IMR-90 (cell line): ENCODE results near the gene LRRC75B. TPM values are rescaled to one million over a fixed set of nuclear protein-coding genes. Genes with fewer than 3 reads are reported as not detected.
"Not testable (repeated sequence)": the region's sequence is repeated elsewhere in the genome, so short reads cannot be mapped to it uniquely, and the experiment has no call there.

ENCODE experiments used
- ATAC-seq: fragments of 200-7000 bp; cut with Tn5 transposase; 2 replicates; pipeline ENCODE4 v1.9.1; 2020; ENCODE audit warnings: low read depth, mild to moderate bottlenecking, moderate library complexity
- BruUV-seq: library from RNA; stranded (reverse); fragments of 400-500 nt; replicated peaks from 2 replicates; lab custom pipeline; 2021; lab: Mats Ljungman, UMichigan
- CTCF ChIA-PET: fragments of 300-600 bp; formaldehyde crosslinking; extraction: SDS; loops from one replicate; lab custom pipeline; 2021; ENCODE audit warnings: antibody characterized with exemption; lab: Yijun Ruan, JAX
- POLR2A ChIA-PET: fragments of 300-600 bp; sonication (Branson Sonifier 250); formaldehyde crosslinking; loops from one replicate; lab custom pipeline; 2022; ENCODE audit warnings: antibody characterized with exemption; ENCODE audit not compliant: unreplicated experiment; lab: Charles Lee
- DNase-seq: peaks from one replicate; pipeline ENCODE4 v3.0.0; 2013
- H2AFZ ChIP-seq: replicated peaks from 2 replicates; pipeline ENCODE3; 2013; ENCODE audit warnings: low read length, mild to moderate bottlenecking; ENCODE audit not compliant: poor library complexity
- H2AK5ac ChIP-seq: 2 replicates; pipeline ENCODE4 v1.6.1; 2013; ENCODE audit warnings: low read depth, low read length, inconsistent platforms
- H2AK9ac ChIP-seq: replicated peaks from 2 replicates; pipeline ENCODE3; 2013; ENCODE audit warnings: mild to moderate bottlenecking, low read depth, low read length, moderate library complexity; ENCODE audit not compliant: poor library complexity
- H2BK120ac ChIP-seq: 2 replicates; pipeline ENCODE4 v1.6.1; 2013; ENCODE audit warnings: low read depth, low read length, inconsistent platforms
- H2BK15ac ChIP-seq: 3 replicates; pipeline ENCODE4 v1.6.1; 2013; ENCODE audit warnings: low read depth, low read length, inconsistent platforms
- H2BK20ac ChIP-seq: 2 replicates; pipeline ENCODE4 v1.6.1; 2013; ENCODE audit warnings: low read depth, mild to moderate bottlenecking, inconsistent platforms, low read length, moderate library complexity
- H2BK5ac ChIP-seq: 2 replicates; pipeline ENCODE4 v1.6.1; 2013; ENCODE audit warnings: mild to moderate bottlenecking, low read depth, low read length, inconsistent platforms; ENCODE audit not compliant: poor library complexity, severe bottlenecking
- H3K14ac ChIP-seq: replicated peaks from 2 replicates; pipeline ENCODE4 v1.6.1; 2013; ENCODE audit warnings: low read depth, low read length, inconsistent platforms
- H3K18ac ChIP-seq: 2 replicates; pipeline ENCODE4 v1.6.1; 2013; ENCODE audit warnings: low read depth, low read length, control low read depth
- H3K23ac ChIP-seq: 2 replicates; pipeline ENCODE4 v1.6.1; 2013; ENCODE audit warnings: low read depth, low read length, inconsistent platforms
- H3K27ac ChIP-seq: 2 replicates; pipeline ENCODE4 v1.5.1; 2013; ENCODE audit warnings: mild to moderate bottlenecking, control low read depth, low read length; ENCODE audit not compliant: insufficient read depth
- H3K27me3 ChIP-seq: 2 replicates; pipeline ENCODE4 v1.6.1; 2013; ENCODE audit warnings: low read length; ENCODE audit not compliant: control insufficient read depth, insufficient read depth
- H3K36me3 ChIP-seq: 2 replicates; pipeline ENCODE4 v1.6.1; 2013; ENCODE audit warnings: low read length, mixed read lengths; ENCODE audit not compliant: control insufficient read depth, insufficient read depth
- H3K4ac ChIP-seq: 2 replicates; pipeline ENCODE4 v1.6.1; 2013; ENCODE audit warnings: low read depth, low read length, inconsistent platforms
- H3K4me1 ChIP-seq: 2 replicates; pipeline ENCODE4 v1.6.1; 2013; ENCODE audit warnings: low read length, mixed read lengths; ENCODE audit not compliant: control insufficient read depth, insufficient read depth
- H3K4me2 ChIP-seq: 2 replicates; pipeline ENCODE4 v1.6.1; 2013; ENCODE audit warnings: low read depth, mild to moderate bottlenecking, control low read depth, low read length, moderate library complexity
- H3K4me3 ChIP-seq: 2 replicates; pipeline ENCODE4 v1.5.1; 2013; ENCODE audit warnings: low read depth, mild to moderate bottlenecking, control low read depth, low read length, moderate library complexity; ENCODE audit not compliant: insufficient read depth
- H3K56ac ChIP-seq: 2 replicates; pipeline ENCODE4 v1.6.1; 2013; ENCODE audit warnings: low read length, inconsistent platforms; ENCODE audit not compliant: insufficient read depth; ENCODE audit errors: extremely low read depth
- H3K79me1 ChIP-seq, 2 experiments: 2 replicates each; pipeline ENCODE4 v1.6.1; 2013; ENCODE audit warnings: low read length in 2 of 2, inconsistent platforms in 1 of 2, low read depth in 1 of 2
- H3K9ac ChIP-seq: 2 replicates; pipeline ENCODE4 v1.6.1; 2013; ENCODE audit warnings: low read depth, low read length, control low read depth
- H3K9me1 ChIP-seq: 2 replicates; pipeline ENCODE4 v1.6.1; 2013; ENCODE audit warnings: low read length, inconsistent platforms; ENCODE audit not compliant: insufficient read depth
- H3K9me3 ChIP-seq: 2 replicates; pipeline ENCODE4 v1.6.1; 2013; ENCODE audit warnings: low read length; ENCODE audit not compliant: control insufficient read depth, insufficient read depth
- H4K20me1 ChIP-seq: 2 replicates; pipeline ENCODE4 v1.6.1; 2013; ENCODE audit warnings: low read length, inconsistent platforms; ENCODE audit not compliant: insufficient read depth
- H4K5ac ChIP-seq: 2 replicates; pipeline ENCODE4 v1.6.1; 2013; ENCODE audit warnings: mild to moderate bottlenecking, low read depth, low read length, control low read depth
- H4K8ac ChIP-seq, 2 experiments: 2 replicates each; pipeline ENCODE4 v1.6.1; 2013; ENCODE audit warnings: low read depth in 2 of 2, low read length in 2 of 2, control low read depth in 1 of 2, inconsistent platforms in 1 of 2
- H4K91ac ChIP-seq: 2 replicates; pipeline ENCODE4 v1.6.1; 2013; ENCODE audit warnings: low read depth, low read length, inconsistent platforms; ENCODE audit not compliant: insufficient read depth
- WGBS, 2 experiments: methylation state at CpG; one replicate each; pipeline versions ENCODE4 v1.1.5 to v1.1.7; 2013; ENCODE audit warnings: missing lambda C conversion rate in 2 of 2; ENCODE audit not compliant: insufficient read length in 1 of 2; ENCODE audit errors: extremely low coverage in 2 of 2; 5-methylcytosine and 5-hydroxymethylcytosine counted together
- dilution Hi-C: fragments of 300-500 bp; cut with HindIII; formaldehyde crosslinking; loops from one replicate; pipeline ENCODE4 v1.14.3; 2018; ENCODE audit warnings: low sequenced_read_pairs; ENCODE audit not compliant: unreplicated experiment
- in situ Hi-C: fragments of 300-500 bp; cut with MboI; formaldehyde crosslinking; loops from 3 replicates; pipeline ENCODE4 v1.14.3; 2019; ENCODE audit warnings: low sequenced_read_pairs, inconsistent platforms, mixed read lengths
- intact Hi-C: fragments of 100-400 bp; cut with micrococcal nuclease; formaldehyde crosslinking; loops from 2 replicates; pipeline ENCODE4 v1.10.0; 2022
- polyA plus RNA-seq, 3 experiments: library from polyadenylated mRNA; depleted of rRNA; stranded (reverse); fragments of >200 nt; gene quantifications; 2 replicates each; pipeline ENCODE4 v1.2.3, GENCODE V29; 2012; ENCODE audit warnings: low replicate concordance in 1 of 3
- total RNA-seq: library from RNA; depleted of rRNA; stranded (reverse); fragments of >200 nt; gene quantifications from 2 replicates; pipeline ENCODE4 v1.2.3, GENCODE V29; 2012

LRRC75B gene
- total and polyA plus RNA-seq, 2 of the 4 experiments (the other 2 are of a cell fraction), result 1.6 to 10.7 TPM

GRCh38 chr22:24602105-24602749 lies 9.4 kb upstream of the LRRC75B start:
- H2BK5ac ChIP-seq, in situ Hi-C loops, CTCF ChIA-PET, H3K4me3 ChIP-seq, H2BK120ac ChIP-seq, H3K23ac ChIP-seq, intact Hi-C loops, H4K20me1 ChIP-seq, H4K8ac ChIP-seq, H3K27me3 ChIP-seq, H3K18ac ChIP-seq, BruUV-seq, H3K14ac ChIP-seq, H3K4me1 ChIP-seq, DNase-seq, H3K4me2 ChIP-seq, dilution Hi-C loops, H4K5ac ChIP-seq, H2AK5ac ChIP-seq, H3K9me3 ChIP-seq, H2BK20ac ChIP-seq, H2AK9ac ChIP-seq, H3K36me3 ChIP-seq, H2AFZ ChIP-seq, H3K56ac ChIP-seq, H3K79me1 ChIP-seq, H3K4ac ChIP-seq, H3K27ac ChIP-seq, H3K9me1 ChIP-seq, H2BK15ac ChIP-seq, H4K91ac ChIP-seq, POLR2A ChIA-PET, H3K9ac ChIP-seq, ATAC-seq: not testable (repeated sequence)
- WGBS, 2 experiments, result 87% methylated on average over 5 of the region's 11 CpGs; no CpG with 5 or more reads in 1 of the 2 experiments
